Common myeloid progenitor, CD34-positive (primary cell): Measurements from ENCODE around the gene PAK2.

Source experiments
- CTCF ChIA-PET: fragments of 350-600 bp; sonication (Branson Sonifier 250); formaldehyde crosslinking; loops from one replicate; lab custom pipeline; 2021; ENCODE audit warnings: antibody characterized with exemption; lab: Charles Lee
- POLR2A ChIA-PET: fragments of 350-600 bp; sonication (Branson Sonifier 250); formaldehyde crosslinking; loops from one replicate; lab custom pipeline; 2021; ENCODE audit warnings: antibody characterized with exemption; lab: Charles Lee
- DNase-seq, 3 donors: peaks; one replicate each; pipeline versions ENCODE4 v3.0.0 to v3.0.0-alpha.2; 2013
- H3K27ac ChIP-seq, 2 experiments: 1 replicate in 1 of 2; 2 replicates in 1 of 2; pipeline ENCODE4 v1.7.0; 2013; ENCODE audit warnings: inconsistent platforms in 2 of 2, low read length in 2 of 2, mild to moderate bottlenecking in 2 of 2, low read depth in 1 of 2, moderate library complexity in 1 of 2; ENCODE audit not compliant: severe bottlenecking in 2 of 2, insufficient read depth in 1 of 2, poor library complexity in 1 of 2
- H3K27me3 ChIP-seq, 5 experiments: replicated peaks in 2 of 5; 1 replicate in 3 of 5; 2 replicates in 2 of 5; pipeline versions ENCODE4 v1.6.1 to v1.7.0; 2013; ENCODE audit warnings: low read length in 4 of 5, mild to moderate bottlenecking in 2 of 5, moderate library complexity in 2 of 5, inconsistent platforms in 1 of 5; ENCODE audit not compliant: insufficient read depth in 5 of 5, control insufficient read depth in 4 of 5
- H3K36me3 ChIP-seq, 4 experiments: 1 replicate in 2 of 4; 2 replicates in 2 of 4; pipeline versions ENCODE4 v1.6.1 to v1.7.0; 2013; ENCODE audit warnings: low read length in 3 of 4, control low read depth in 1 of 4, mild to moderate bottlenecking in 1 of 4; ENCODE audit not compliant: control insufficient read depth in 4 of 4, insufficient read depth in 4 of 4
- H3K4me1 ChIP-seq, 4 experiments: 1 replicate in 3 of 4; 2 replicates in 1 of 4; pipeline versions ENCODE4 v1.6.1 to v1.7.1; 2013; ENCODE audit warnings: low read length in 3 of 4, mild to moderate bottlenecking in 3 of 4, control low read depth in 1 of 4, inconsistent platforms in 1 of 4, moderate library complexity in 1 of 4; ENCODE audit not compliant: control insufficient read depth in 4 of 4, insufficient read depth in 4 of 4; ENCODE audit errors: control extremely low read depth in 1 of 4
- H3K4me3 ChIP-seq, 7 experiments: 1 replicate in 4 of 7; 2 replicates in 3 of 7; pipeline versions ENCODE4 v1.5.1 to v1.7.0; 2013; ENCODE audit warnings: mild to moderate bottlenecking in 7 of 7, low read length in 6 of 7, moderate library complexity in 6 of 7, inconsistent platforms in 2 of 7, low read depth in 2 of 7, control low read depth in 1 of 7; ENCODE audit not compliant: insufficient read depth in 4 of 7, control insufficient read depth in 1 of 7; ENCODE audit errors: extremely low read depth in 1 of 7
- H3K9me3 ChIP-seq, 5 experiments: 1 replicate in 4 of 5; 2 replicates in 1 of 5; pipeline versions ENCODE4 v1.6.1 to v1.7.1; 2013; ENCODE audit warnings: low read length in 4 of 5, mild to moderate bottlenecking in 2 of 5, inconsistent platforms in 1 of 5, low read depth in 1 of 5, moderate library complexity in 1 of 5; ENCODE audit not compliant: control insufficient read depth in 4 of 5, insufficient read depth in 2 of 5; ENCODE audit errors: control extremely low read depth in 1 of 5
- WGBS: methylation state at CpG from one replicate; pipeline ENCODE4 v1.1.5; 2013; ENCODE audit not compliant: insufficient coverage; 5-methylcytosine and 5-hydroxymethylcytosine counted together

Gene PAK2

DNA sequence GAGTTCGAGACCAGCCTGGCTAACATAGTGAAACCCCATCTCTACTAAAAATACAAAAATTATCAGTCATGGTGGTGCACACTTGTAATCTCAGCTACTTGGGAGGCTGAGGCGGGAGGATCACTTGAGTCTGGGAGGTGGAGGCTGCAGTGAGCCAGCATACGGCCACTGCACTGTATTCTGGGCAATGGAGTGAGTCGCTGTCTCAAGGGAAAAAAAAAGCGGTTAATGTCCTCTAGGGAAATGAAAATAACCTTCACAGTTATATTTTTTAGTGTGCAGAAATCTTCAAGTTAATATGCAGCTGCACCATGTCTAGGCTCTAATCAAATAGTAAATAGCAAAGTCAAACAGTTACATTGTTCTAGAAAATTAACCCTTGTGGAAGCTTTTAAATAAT is 42.4 kb upstream of the PAK2 start:
- H3K4me3 ChIP-seq: no peak overlapping the region
- 88% methylated on average over 3 of the region's 5 CpGs for WGBS
- CTCF ChIA-PET: interaction anchor here (0.7 to 2.4 kb wide), 2 partner anchors 12 to 264 kb away, joined by 3 to 8 read pairs; no protein-coding TSS in a partner anchor
- H3K27me3 ChIP-seq: no peaks in the 10 kb centered on the region
- peaks cover 0 to 17% (median 13%) of the 10 kb centered on the region in 4 experiments for H3K4me1 ChIP-seq
- no peaks in the 10 kb centered on the region for H3K36me3 ChIP-seq
- no peak overlapping the region for H3K27ac ChIP-seq
- H3K9me3 ChIP-seq: no peaks in the 10 kb centered on the region
- POLR2A ChIA-PET: no interaction called here
- DNase-seq: no peak

DNA sequence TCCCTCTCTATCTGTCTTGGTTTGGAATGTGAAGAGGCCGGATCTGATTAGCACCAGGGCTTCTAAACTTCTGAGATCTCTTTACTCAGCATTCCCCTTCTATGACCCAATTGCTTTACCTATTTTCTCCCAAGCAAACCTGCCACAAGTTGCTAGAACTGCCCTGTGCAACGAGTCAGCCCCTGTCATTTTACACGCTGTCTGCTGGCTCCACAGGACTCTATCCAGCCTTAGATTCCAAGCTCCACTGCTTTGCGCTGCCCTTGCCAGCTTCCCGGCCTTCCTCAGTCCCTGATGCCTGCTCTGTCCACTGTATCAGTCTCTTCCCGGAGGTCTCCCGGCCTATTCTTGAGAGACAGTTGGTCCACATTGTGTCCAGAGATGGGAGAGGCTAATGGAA is 39.9 kb upstream of the PAK2 start:
- Histone ChIP-seq H3K27me3 (no peaks in the 10 kb centered on the region), H3K36me3 (no peaks in the 10 kb centered on the region), H3K4me3 (no peak overlapping the region), H3K4me1 (peaks cover 0 to 3% (median 0%) of the 10 kb centered on the region in 4 experiments), H3K27ac (no peak overlapping the region), H3K9me3 (no peaks in the 10 kb centered on the region)
- DNase-seq: no peak
- POLR2A ChIA-PET: interaction anchor here (0.6 to 0.7 kb wide), 2 partner anchors 11 to 692 kb away, joined by 3 to 4 read pairs; no protein-coding TSS in a partner anchor
- WGBS: 96% methylated on average over 5 of the region's 7 CpGs
- CTCF ChIA-PET: interaction anchor here (1.0 to 1.1 kb wide), 2 partner anchors 12 to 90 kb away, joined by 3 read pairs; no protein-coding TSS in a partner anchor

DNA sequence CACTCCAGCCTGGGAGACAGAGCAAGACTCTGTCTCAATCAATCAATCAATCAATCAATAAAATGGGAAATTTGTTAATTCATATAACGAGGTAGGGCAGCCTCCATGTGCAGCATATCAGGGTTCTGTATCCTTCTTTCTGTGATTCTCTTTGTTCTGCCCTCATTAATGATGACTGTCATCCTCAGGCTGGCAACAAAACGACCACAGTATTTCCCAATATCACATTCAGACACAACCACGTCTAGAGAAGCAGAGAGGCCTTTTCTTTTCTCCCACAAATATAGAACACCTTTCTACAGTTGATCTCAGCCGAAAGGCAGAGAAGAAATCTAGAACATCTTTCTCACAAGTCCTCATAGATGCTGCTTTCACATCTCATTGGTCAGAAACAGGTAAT is 38.9 kb upstream of the PAK2 start:
- DNase-seq: no peak
- Histone ChIP-seq H3K4me3 (no peak overlapping the region), H3K4me1 (no peaks in the 10 kb centered on the region), H3K9me3 (no peaks in the 10 kb centered on the region), H3K27me3 (no peaks in the 10 kb centered on the region), H3K36me3 (no peaks in the 10 kb centered on the region), H3K27ac (no peak overlapping the region)
- 83% methylated on average over 3 of the region's 4 CpGs for WGBS
- ChIA-PET CTCF (no interaction called here), POLR2A (no interaction called here)

DNA sequence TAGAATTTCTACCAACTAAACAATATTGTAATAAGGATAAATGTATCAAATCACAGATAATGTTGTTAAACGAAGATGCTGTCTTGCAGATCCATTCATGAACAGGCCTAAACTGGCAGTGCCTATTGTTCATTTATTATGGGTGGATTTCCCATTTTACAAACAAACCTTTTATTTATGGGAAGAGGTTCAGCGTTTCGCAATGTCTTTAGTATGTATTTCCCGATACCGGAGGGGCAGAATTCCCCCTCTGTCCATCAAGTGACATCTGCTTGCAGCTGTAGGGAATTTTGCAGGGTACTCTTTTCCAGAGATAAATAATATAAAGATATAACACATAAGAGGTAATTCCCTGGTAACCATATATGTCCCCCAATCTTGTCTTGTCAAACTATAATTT is 33.3 kb upstream of the PAK2 start:
- no peak overlapping the region for H3K4me3 ChIP-seq
- H3K27ac ChIP-seq: no peak overlapping the region
- H3K36me3 ChIP-seq: no peaks in the 10 kb centered on the region
- peaks cover 3 to 17% (median 7%) of the 10 kb centered on the region in 4 experiments for H3K4me1 ChIP-seq
- no peak for DNase-seq
- POLR2A ChIA-PET: no interaction called here
- no peaks in the 10 kb centered on the region for H3K27me3 ChIP-seq
- CTCF ChIA-PET: no interaction called here
- no peaks in the 10 kb centered on the region for H3K9me3 ChIP-seq
- no CpG with 5 or more reads among the region's 5 CpGs for WGBS

DNA sequence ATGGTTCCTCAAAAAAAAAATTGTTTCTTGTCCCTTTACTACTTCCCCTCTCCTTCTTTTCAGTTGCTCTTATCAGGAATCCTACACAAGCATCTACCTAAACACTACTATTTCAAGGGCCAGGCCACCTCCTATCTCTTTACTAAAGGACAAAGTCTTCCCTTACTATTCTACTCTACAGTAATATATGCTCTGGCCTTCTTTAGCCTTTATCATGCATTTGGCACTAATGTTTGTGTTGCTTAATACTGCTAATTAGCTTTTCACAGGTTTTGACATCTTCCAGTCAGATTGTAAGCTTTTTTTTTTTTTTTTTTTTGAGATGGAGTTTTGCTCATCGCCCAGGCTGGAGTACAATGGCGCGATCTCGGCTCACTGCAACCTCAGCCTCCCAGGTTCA is 32.9 kb upstream of the PAK2 start:
- H3K27ac ChIP-seq: no peak overlapping the region
- no peak for DNase-seq
- 97% methylated on average over 4 of the region's 4 CpGs for WGBS
- ChIA-PET CTCF (interaction anchor here (1.1 to 2.5 kb wide), 3 partner anchors 13 to 97 kb away, joined by 3 to 6 read pairs (median 3); no protein-coding TSS in a partner anchor), POLR2A (no interaction called here)
- no peaks in the 10 kb centered on the region for H3K36me3 ChIP-seq
- no peaks in the 10 kb centered on the region for H3K9me3 ChIP-seq
- H3K4me1 ChIP-seq: peaks cover 3 to 21% (median 11%) of the 10 kb centered on the region in 4 experiments
- H3K4me3 ChIP-seq: no peak overlapping the region
- H3K27me3 ChIP-seq: no peaks in the 10 kb centered on the region

DNA sequence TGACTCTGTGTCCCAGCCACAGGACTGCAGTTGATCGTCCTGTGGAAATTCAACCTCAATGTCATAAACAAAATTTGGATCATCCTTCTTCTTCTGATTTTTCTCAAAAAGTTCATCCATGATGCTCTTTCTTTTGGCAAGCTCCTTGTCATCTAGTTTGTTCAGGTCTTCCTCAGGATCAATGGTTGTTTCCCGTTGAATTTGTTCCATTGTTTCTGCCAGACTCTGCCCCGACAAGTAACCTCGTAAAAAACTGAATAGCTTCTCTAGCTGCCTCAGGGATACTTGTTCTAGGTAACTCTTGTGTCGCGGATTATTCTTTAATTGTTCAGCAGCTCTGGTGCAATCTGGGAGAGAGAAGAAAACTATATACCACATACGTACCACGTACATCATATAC is 32.1 kb upstream of the PAK2 start:
- Histone ChIP-seq H3K4me3 (no peak overlapping the region), H3K27ac (no peak overlapping the region), H3K36me3 (no peaks in the 10 kb centered on the region), H3K4me1 (peaks cover 3 to 22% (median 11%) of the 10 kb centered on the region in 4 experiments), H3K27me3 (no peaks in the 10 kb centered on the region), H3K9me3 (no peaks in the 10 kb centered on the region)
- POLR2A ChIA-PET: no interaction called here
- 95% methylated on average over 5 of the region's 8 CpGs for WGBS
- CTCF ChIA-PET: interaction anchor here (1.1 to 3.1 kb wide), 5 partner anchors 10 to 98 kb away, joined by 3 to 8 read pairs (median 3); no protein-coding TSS in a partner anchor
- no peak for DNase-seq

DNA sequence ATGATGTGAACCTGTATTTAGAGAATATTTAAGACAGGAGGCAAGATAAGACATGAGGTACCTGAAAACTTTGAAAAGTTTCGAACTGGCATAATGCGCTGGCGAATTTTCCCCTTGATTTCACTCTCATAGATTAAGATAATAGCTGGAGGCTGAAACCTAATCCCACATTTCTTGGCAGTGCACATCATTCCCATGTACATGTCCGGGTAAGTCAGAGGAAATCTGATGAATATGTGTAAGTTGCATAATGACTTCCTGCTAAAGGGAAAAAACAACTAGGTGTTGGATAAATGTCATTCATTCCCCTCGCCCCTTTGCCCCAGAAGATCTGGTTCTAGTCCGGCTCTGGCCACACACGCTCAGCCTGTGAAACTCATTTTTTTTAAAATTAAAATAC is 31.2 kb upstream of the PAK2 start:
- POLR2A ChIA-PET: no interaction called here
- 100% methylated on average over 6 of the region's 7 CpGs for WGBS
- H3K4me1 ChIP-seq: peaks cover 3 to 30% (median 17%) of the 10 kb centered on the region in 4 experiments
- H3K36me3 ChIP-seq: no peaks in the 10 kb centered on the region
- no peak for DNase-seq
- no peaks in the 10 kb centered on the region for H3K27me3 ChIP-seq
- H3K4me3 ChIP-seq: no peak overlapping the region
- no peak overlapping the region for H3K27ac ChIP-seq
- CTCF ChIA-PET: interaction anchor here (0.8 to 3.1 kb wide), 3 partner anchors 11 to 139 kb away, joined by 3 to 8 read pairs (median 6); no protein-coding TSS in a partner anchor
- no peaks in the 10 kb centered on the region for H3K9me3 ChIP-seq
